A549 (cell line): Measurements from ENCODE around the gene CERS6. TPM values are rescaled to one million over a fixed set of nuclear protein-coding genes. Genes with fewer than 3 reads are reported as not detected.

Source experiments
- ATAC-seq, 2 experiments: fragments of 200-7000 bp in 1 of 2; fragments of >200 bp in 1 of 2; cut with Nextera tagmentation in 1 of 2; cut with Tn5 transposase in 1 of 2; 3 replicates each; pipeline versions ENCODE4 v1.8.0 to v1.9.1; 2018 to 2020; ENCODE audit warnings: mild to moderate bottlenecking in 1 of 2, moderate library complexity in 1 of 2
- CTCF ChIA-PET: fragments of 300-600 bp; sonication (Branson Sonifier 250); formaldehyde crosslinking; extraction: SDS; loops from one replicate; lab custom pipeline; 2021; ENCODE audit warnings: antibody characterized with exemption, inconsistent platforms; lab: Yijun Ruan, JAX
- POLR2A ChIA-PET: fragments of 350-600 bp; formaldehyde crosslinking; extraction: SDS; loops from one replicate; lab custom pipeline; 2021; ENCODE audit warnings: antibody characterized with exemption, inconsistent platforms; lab: Yijun Ruan, JAX
- DNase-seq, 2 experiments: peaks; one replicate each; pipeline versions ENCODE4 v3.0.0 to v3.0.0-alpha.2; 2011 to 2016; ENCODE audit warnings: low read depth in 1 of 2, low spot score in 1 of 2
- FAIRE-seq: peaks from 2 replicates; lab custom pipeline; 2011; peaks lifted over from hg19 to GRCh38; lab: Jason Lieb, UNC
- H3K27ac ChIP-seq, 2 experiments: fragments of >200 bp; sonication (Bioruptor Twin); formaldehyde crosslinking; 3 replicates each; pipeline ENCODE4 v1.5.1; 2016 to 2017
- H3K4me1 ChIP-seq: fragments of >200 bp; sonication (Bioruptor Twin); formaldehyde crosslinking; 3 replicates; pipeline ENCODE4 v1.6.1; 2016
- H3K4me2 ChIP-seq: fragments of >200 bp; sonication (Bioruptor Twin); formaldehyde crosslinking; 3 replicates; pipeline ENCODE4 v1.6.1; 2016
- H3K4me3 ChIP-seq: fragments of >200 bp; sonication (Bioruptor Twin); formaldehyde crosslinking; 3 replicates; pipeline ENCODE4 v1.5.1; 2016
- H3K9me3 ChIP-seq: fragments of >200 bp; sonication (Bioruptor Twin); formaldehyde crosslinking; 3 replicates; pipeline ENCODE4 v1.6.1; 2016
- ATOH8 ChIP-seq: fragments of 250-450 bp; sonication (Bioruptor Pico); IDR thresholded peaks from 2 replicates; pipeline ENCODE4 v1.5.0; 2020; ENCODE audit warnings: low read depth, mild to moderate bottlenecking, moderate library complexity
- BHLHE40 ChIP-seq: IDR thresholded peaks from 2 replicates; pipeline ENCODE4 v1.6.1; 2012; ENCODE audit warnings: low read depth, low read length, inconsistent platforms
- CEBPB ChIP-seq, 2 experiments: fragments of >200 bp in 1 of 2; sonication (Bioruptor Twin) in 1 of 2; formaldehyde crosslinking in 1 of 2; IDR thresholded peaks; 2 replicates each; pipeline ENCODE4 v1.6.1; 2012 to 2016
- E2F6 ChIP-seq: IDR thresholded peaks from 2 replicates; pipeline ENCODE4 v1.6.1; 2012; ENCODE audit warnings: low read depth, borderline replicate concordance
- EHMT2 ChIP-seq: fragments of 200-600 bp; sonication (generic); IDR thresholded peaks from 2 replicates; pipeline ENCODE4 v1.6.1; 2016; ENCODE audit warnings: antibody characterized with exemption, low read depth, mild to moderate bottlenecking, moderate library complexity
- FOXS1 ChIP-seq: fragments of 250-450 bp; sonication (Bioruptor Pico); IDR thresholded peaks from 2 replicates; pipeline ENCODE4 v1.5.0; 2020; ENCODE audit warnings: mild to moderate bottlenecking, moderate library complexity
- HEYL ChIP-seq: fragments of 250-450 bp; sonication (Bioruptor Pico); IDR thresholded peaks from 2 replicates; pipeline ENCODE4 v1.8.0; 2021; ENCODE audit warnings: mild to moderate bottlenecking, moderate library complexity
- HOXA7 ChIP-seq: fragments of 250-450 bp; sonication (Bioruptor Pico); IDR thresholded peaks from 2 replicates; pipeline ENCODE4 v1.5.0; 2020; ENCODE audit warnings: mild to moderate bottlenecking, moderate library complexity
- JUN ChIP-seq, 2 experiments: fragments of >200 bp; sonication (Bioruptor Twin); formaldehyde crosslinking; IDR thresholded peaks; 2 replicates in 1 of 2; 3 replicates in 1 of 2; pipeline ENCODE4 v1.6.1; 2016 to 2017
- JUNB ChIP-seq: fragments of >200 bp; sonication (Bioruptor Twin); formaldehyde crosslinking; IDR thresholded peaks from 2 replicates; pipeline ENCODE4 v1.6.1; 2016
- MAZ ChIP-seq: fragments of 150-350 bp; IDR thresholded peaks from 2 replicates; pipeline ENCODE4 v1.6.1; 2014; ENCODE audit warnings: antibody characterized with exemption, low read depth, low read length, borderline replicate concordance
- NFE2L2 ChIP-seq: fragments of 150-350 bp; conservative IDR thresholded peaks from 2 replicates; pipeline ENCODE4 v1.6.1; 2014; ENCODE audit warnings: low read length
- NPAS2 ChIP-seq: fragments of 250-450 bp; sonication (Bioruptor Pico); IDR thresholded peaks from 2 replicates; pipeline ENCODE4 v1.8.0; 2022; ENCODE audit warnings: mild to moderate bottlenecking, moderate library complexity, borderline replicate concordance
- PBX3 ChIP-seq: IDR thresholded peaks from 2 replicates; pipeline ENCODE4 v1.6.1; 2012
- RAD21 ChIP-seq, 2 experiments: fragments of >200 bp in 1 of 2; sonication (Bioruptor Twin) in 1 of 2; formaldehyde crosslinking in 1 of 2; IDR thresholded peaks in 1 of 2; conservative IDR thresholded peaks in 1 of 2; 2 replicates in 1 of 2; 3 replicates in 1 of 2; pipeline ENCODE4 v1.6.1; 2012 to 2018; ENCODE audit warnings: inconsistent platforms in 1 of 2
- REST ChIP-seq: fragments of 200-600 bp; sonication (generic); IDR thresholded peaks from 2 replicates; pipeline ENCODE4 v1.6.1; 2016; ENCODE audit warnings: antibody characterized with exemption, mild to moderate bottlenecking, moderate library complexity
- SMC3 ChIP-seq: fragments of >200 bp; sonication (Bioruptor Twin); formaldehyde crosslinking; IDR thresholded peaks from 3 replicates; pipeline ENCODE4 v1.6.1; 2018; ENCODE audit warnings: inconsistent platforms
- TFCP2L1 ChIP-seq: fragments of 250-450 bp; sonication (Bioruptor Pico); IDR thresholded peaks from 2 replicates; pipeline ENCODE4 v1.5.0; 2021; ENCODE audit warnings: mild to moderate bottlenecking
- USF2 ChIP-seq: fragments of 450-650 bp; IDR thresholded peaks from 2 replicates; pipeline ENCODE4 v1.6.1; 2014; ENCODE audit warnings: antibody characterized with exemption
- ZSCAN20 ChIP-seq: fragments of 250-450 bp; sonication (Bioruptor Pico); IDR thresholded peaks from 2 replicates; pipeline ENCODE4 v1.8.0; 2022; ENCODE audit warnings: mild to moderate bottlenecking, moderate library complexity
- WGBS: methylation state at CpG from one replicate; pipeline ENCODE4 v1.1.6; 2017; ENCODE audit errors: missing lambda C conversion rate; 5-methylcytosine and 5-hydroxymethylcytosine counted together
- polyA plus RNA-seq, 4 experiments: library from polyadenylated mRNA; depleted of rRNA in 3 of 4; stranded (reverse); fragments of >200 nt; fragmentation: RNase III in 1 of 4; extraction: RNeasy Plus Mini Kit Qiagen cat#74134 plus additional on column Dnase treatment in 1 of 4; gene quantifications; 2 replicates in 3 of 4; 3 replicates in 1 of 4; pipeline ENCODE4 v1.2.3, GENCODE V29; 2011 to 2017

Gene CERS6
- polyA plus RNA-seq, 2 of the 4 experiments (the other 2 are of a cell fraction) = 12.0 to 16.9 TPM

GRCh38 chr2:168534926-168535325 lies 78.9 kb downstream of the CERS6 start:
- ATAC-seq (no peak), DNase-seq (no peak), FAIRE-seq (no peak)
- ChIA-PET POLR2A (no interaction called here), CTCF (no interaction called here)
- Histone ChIP-seq H3K4me3 (no peak overlapping the region), H3K4me1 (peaks cover 31% of the 10 kb centered on the region; the same call in 2 of the 3 replicates), H3K4me2 (no peak overlapping the region), H3K9me3 (no peaks in the 10 kb centered on the region), H3K27ac (no peak overlapping the region)
- WGBS = 95% methylated on average over 7 of the region's 7 CpGs
- TF ChIP-seq NFE2L2 (no peak), RAD21 (conservative IDR thresholded peaks at IDR 0.05 in 1 of 2, IDR thresholded peaks at IDR 0.05 in 1 of 2) (no peak), SMC3 (no peak), REST (no peak), HOXA7 (no peak), ZSCAN20 (no peak), JUN (IDR thresholded peaks at IDR 0.05) (no peak), TFCP2L1 (CRISPR knock-in tag) (no peak)

GRCh38 chr2:168536925-168537466 lies 80.9 kb downstream of the CERS6 start:
- FAIRE-seq (no peak), ATAC-seq (no peak), DNase-seq (no peak)
- no peak overlapping the region for H3K4me3 ChIP-seq
- POLR2A ChIA-PET = no interaction called here
- WGBS = 56% methylated on average over 2 of the region's 2 CpGs
- no peaks in the 10 kb centered on the region for H3K9me3 ChIP-seq
- peak overlapping the region; percentile 0; the same call in 1 of the 3 replicates for H3K4me2 ChIP-seq
- no peak overlapping the region for H3K27ac ChIP-seq
- TF ChIP-seq HEYL (CRISPR knock-in tag) = no peak
- no peak for TF ChIP-seq USF2
- TF ChIP-seq CEBPB (IDR thresholded peaks at IDR 0.05) = no peak; a peak in 1 of 4 replicates
- TF ChIP-seq EHMT2 = no peak
- TF ChIP-seq PBX3 = no peak
- no peak for TF ChIP-seq ATOH8 (CRISPR knock-in tag)
- TF ChIP-seq HOXA7 = no peak
- no peak for TF ChIP-seq JUNB
- TF ChIP-seq NPAS2 (CRISPR knock-in tag) = no peak
- TF ChIP-seq TFCP2L1 (CRISPR knock-in tag) = no peak
- no peak for TF ChIP-seq BHLHE40
- TF ChIP-seq MAZ = no peak
- TF ChIP-seq FOXS1 (CRISPR knock-in tag) = no peak
- no peak for TF ChIP-seq E2F6
- H3K4me1 ChIP-seq = peaks cover 20% of the 10 kb centered on the region
- CTCF ChIA-PET = no interaction called here
